Gastroesophageal sphincter (tissue), 4 donors: ENCODE data around the gene PKN1. TPM values are rescaled to one million over a fixed set of nuclear protein-coding genes. Genes with fewer than 3 reads are reported as not detected.
A peak's percentile ranks its signal among the peaks of the same experiment; 100 is the strongest.

Experiments
- ATAC-seq: fragments of 150-250 bp; one replicate; pipeline ENCODE4 v1.9.1; 2016; ENCODE audit warnings: mild to moderate bottlenecking, moderate library complexity
- H3K27ac ChIP-seq, 4 donors: fragments of 200-600 bp; sonication (generic) in 3 of 4; 1 replicate in 3 of 4; 2 replicates in 1 of 4; pipeline ENCODE4 v1.5.1; 2016 to 2019
- H3K27me3 ChIP-seq: fragments of 200-600 bp; sonication (generic); one replicate; pipeline ENCODE4 v1.5.1; 2019
- H3K36me3 ChIP-seq, 2 donors: fragments of 200-600 bp; sonication (generic); one replicate each; pipeline ENCODE4 v1.5.1; 2019; ENCODE audit warnings: control low read depth in 1 of 2
- H3K4me1 ChIP-seq, 3 donors: fragments of 200-600 bp; sonication (generic); 1 replicate in 2 of 3; 2 replicates in 1 of 3; pipeline ENCODE4 v1.5.1; 2016 to 2019; ENCODE audit warnings: control low read depth in 2 of 3
- H3K4me3 ChIP-seq, 2 donors: fragments of 200-600 bp; sonication (generic); one replicate each; pipeline ENCODE4 v1.5.1; 2019; ENCODE audit warnings: mild to moderate bottlenecking in 1 of 2, moderate library complexity in 1 of 2
- H3K9me3 ChIP-seq, 3 donors: fragments of 200-600 bp; sonication (generic); one replicate each; pipeline ENCODE4 v1.5.1; 2017 to 2019; ENCODE audit warnings: control low read depth in 2 of 3
- CTCF ChIP-seq, 4 experiments: fragments of 200-600 bp in 2 of 4; fragments of 450-650 bp in 2 of 4; sonication (generic) in 1 of 4; IDR thresholded peaks; one replicate each; pipeline ENCODE4 v1.5.1; 2017 to 2019; ENCODE audit warnings: antibody characterized with exemption in 4 of 4, mild to moderate bottlenecking in 2 of 4, moderate library complexity in 2 of 4
- EP300 ChIP-seq: sonication (generic); formaldehyde crosslinking; IDR thresholded peaks from one replicate; pipeline ENCODE4 v1.6.1; 2017; ENCODE audit warnings: antibody characterized with exemption, mild to moderate bottlenecking
- POLR2A ChIP-seq, 2 donors: fragments of 450-650 bp; IDR thresholded peaks; one replicate each; pipeline ENCODE4 v1.6.1; 2017; ENCODE audit warnings: antibody characterized with exemption in 2 of 2, mild to moderate bottlenecking in 2 of 2, moderate library complexity in 1 of 2
- POLR2AphosphoS5 ChIP-seq: sonication (generic); formaldehyde crosslinking; IDR thresholded peaks from one replicate; pipeline ENCODE4 v1.6.1; 2017; ENCODE audit warnings: antibody characterized with exemption
- WGBS, 2 donors: methylation state at CpG; one replicate each; pipeline ENCODE4 v1.1.5; 2018; ENCODE audit warnings: low coverage in 1 of 2; 5-methylcytosine and 5-hydroxymethylcytosine counted together
- total RNA-seq, 4 donors: library from RNA; depleted of rRNA; stranded (reverse); fragments of >200 nt; gene quantifications; one replicate each; pipeline ENCODE4 v1.1.0, GENCODE V29; 2016

The PKN1 gene
- total RNA-seq, 4 donors from 2014 or later: 98.2 to 286 (median 139) TPM

DNA sequence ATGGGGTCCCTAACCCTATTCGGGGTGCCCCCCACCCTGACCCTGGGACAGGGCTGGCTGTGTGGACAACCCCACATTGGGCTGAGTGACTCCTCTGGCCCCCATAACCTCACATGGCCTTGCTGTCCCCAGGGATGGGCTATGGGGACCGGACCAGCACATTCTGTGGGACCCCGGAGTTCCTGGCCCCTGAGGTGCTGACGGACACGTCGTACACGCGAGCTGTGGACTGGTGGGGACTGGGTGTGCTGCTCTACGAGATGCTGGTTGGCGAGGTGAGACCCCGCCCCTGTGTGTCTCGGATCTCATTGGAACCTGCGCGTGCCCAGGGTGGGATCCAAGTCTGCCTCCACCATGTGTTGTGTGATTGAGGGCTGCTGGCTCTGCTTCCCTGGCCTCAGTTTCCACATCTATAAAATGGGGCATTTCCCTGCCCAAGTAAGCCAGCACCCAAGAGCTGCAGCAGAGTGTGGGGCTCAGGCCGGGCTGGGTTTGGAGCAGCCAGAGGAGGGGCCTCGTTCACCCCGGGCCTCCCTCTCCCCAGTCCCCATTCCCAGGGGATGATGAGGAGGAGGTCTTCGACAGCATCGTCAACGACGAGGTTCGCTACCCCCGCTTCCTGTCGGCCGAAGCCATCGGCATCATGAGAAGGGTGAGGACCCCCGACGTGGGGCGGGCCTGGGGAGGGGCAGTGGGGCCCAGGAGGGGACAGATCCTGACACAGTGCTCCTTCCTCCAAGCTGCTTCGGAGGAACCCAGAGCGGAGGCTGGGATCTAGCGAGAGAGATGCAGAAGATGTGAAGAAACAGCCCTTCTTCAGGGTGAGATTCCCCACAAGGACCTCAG is 37.1 kb downstream of the PKN1 start:
- no peak overlapping the region for H3K4me3 ChIP-seq
- H3K27me3 ChIP-seq: peaks cover 30% of the 10 kb centered on the region
- H3K9me3 ChIP-seq: no peaks in the 10 kb centered on the region
- ATAC-seq: no peak
- 100% methylated on average over 1 of the region's 32 CpGs; no CpG with 5 or more reads in 1 of the 2 donors for WGBS, 2 donors
- peaks cover 0 to 65% of the 10 kb centered on the region in 2 donors for H3K36me3 ChIP-seq
- no peak overlapping the region for H3K27ac ChIP-seq
- H3K4me1 ChIP-seq: peaks cover 0 to 39% (median 13%) of the 10 kb centered on the region in 3 donors
- TF ChIP-seq POLR2AphosphoS5 (no peak), POLR2A (IDR thresholded peaks at IDR 0.05) (no peak), CTCF (IDR thresholded peaks at IDR 0.05) (no peak), EP300 (no peak)

- peaks cover 0 to 53% (median 20%) of the 10 kb centered on the region in 3 donors for H3K4me1 ChIP-seq
- TF ChIP-seq CTCF (IDR thresholded peaks at IDR 0.05) (no peak), POLR2AphosphoS5 (no peak), EP300 (no peak), POLR2A (IDR thresholded peaks at IDR 0.05) (no peak)
- H3K4me3 ChIP-seq: no peak overlapping the region
- no peak for ATAC-seq
- peaks cover 34% of the 10 kb centered on the region for H3K27me3 ChIP-seq
- no peaks in the 10 kb centered on the region for H3K9me3 ChIP-seq
- no peak overlapping the region for H3K27ac ChIP-seq
- H3K36me3 ChIP-seq: peaks cover 0 to 52% of the 10 kb centered on the region in 2 donors
- WGBS, 2 donors: 73% methylated on average over 21 of the region's 46 CpGs; no CpG with 5 or more reads in 1 of the 2 donors
Measured at GRCh38 chr19:14471436-14472187, 38.5 kb downstream of the PKN1 start.

DNA sequence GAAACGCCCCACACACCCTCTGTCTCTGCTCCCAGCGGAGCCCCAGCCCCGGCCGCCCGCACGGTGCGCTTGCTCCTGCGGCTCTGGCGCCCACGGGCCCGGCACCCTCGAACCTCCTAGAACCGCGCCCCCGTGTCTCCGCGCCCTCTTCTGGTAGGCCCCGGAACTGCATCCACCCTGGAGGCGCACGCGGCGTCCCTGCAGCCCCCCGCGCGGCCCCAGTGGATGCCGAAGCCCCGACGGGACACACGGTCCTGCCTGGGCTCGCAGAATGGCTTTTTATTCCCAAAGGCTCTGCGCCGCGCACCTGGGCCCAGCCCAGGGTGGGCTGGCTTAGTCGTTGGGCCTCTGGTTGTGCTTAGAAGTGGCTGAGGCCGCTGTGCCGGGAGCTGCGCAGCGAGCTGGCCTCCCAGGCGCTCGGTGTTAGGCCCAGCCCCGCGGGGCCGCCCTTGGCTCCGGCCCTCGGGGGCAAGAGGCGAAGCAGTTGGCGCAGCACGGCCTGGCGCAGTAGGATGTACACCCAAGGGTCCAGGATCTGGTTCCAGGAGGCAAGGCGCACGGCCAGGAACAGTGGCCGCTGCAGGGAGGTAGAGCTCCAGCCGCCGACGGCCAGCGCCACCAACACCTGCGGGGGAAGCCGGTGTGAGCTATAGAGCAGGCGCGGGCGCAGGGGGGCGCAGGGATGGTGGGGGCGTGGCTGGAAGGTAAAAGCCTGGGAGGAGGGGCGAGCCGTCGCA is 39.3 kb downstream of the PKN1 start:
- Histone ChIP-seq H3K27ac (peak overlapping the region in 2 of 4 donors; percentile 2 to 12), H3K4me1 (peaks cover 0 to 60% (median 26%) of the 10 kb centered on the region in 3 donors), H3K4me3 (peak overlapping the region in 1 of 2 donors; percentile 26), H3K36me3 (peaks cover 0 to 45% of the 10 kb centered on the region in 2 donors), H3K27me3 (peaks cover 34% of the 10 kb centered on the region), H3K9me3 (no peaks in the 10 kb centered on the region)
- TF ChIP-seq CTCF (IDR thresholded peaks at IDR 0.05): peak in 3 of 4 experiments; percentile 91 to 98 (median 97)
- no peak for TF ChIP-seq POLR2A (IDR thresholded peaks at IDR 0.05)
- WGBS, 2 donors: 0 to 8% methylated on average over 1 to 10 of the region's 66 CpGs
- peak; percentile 47 for ATAC-seq

DNA sequence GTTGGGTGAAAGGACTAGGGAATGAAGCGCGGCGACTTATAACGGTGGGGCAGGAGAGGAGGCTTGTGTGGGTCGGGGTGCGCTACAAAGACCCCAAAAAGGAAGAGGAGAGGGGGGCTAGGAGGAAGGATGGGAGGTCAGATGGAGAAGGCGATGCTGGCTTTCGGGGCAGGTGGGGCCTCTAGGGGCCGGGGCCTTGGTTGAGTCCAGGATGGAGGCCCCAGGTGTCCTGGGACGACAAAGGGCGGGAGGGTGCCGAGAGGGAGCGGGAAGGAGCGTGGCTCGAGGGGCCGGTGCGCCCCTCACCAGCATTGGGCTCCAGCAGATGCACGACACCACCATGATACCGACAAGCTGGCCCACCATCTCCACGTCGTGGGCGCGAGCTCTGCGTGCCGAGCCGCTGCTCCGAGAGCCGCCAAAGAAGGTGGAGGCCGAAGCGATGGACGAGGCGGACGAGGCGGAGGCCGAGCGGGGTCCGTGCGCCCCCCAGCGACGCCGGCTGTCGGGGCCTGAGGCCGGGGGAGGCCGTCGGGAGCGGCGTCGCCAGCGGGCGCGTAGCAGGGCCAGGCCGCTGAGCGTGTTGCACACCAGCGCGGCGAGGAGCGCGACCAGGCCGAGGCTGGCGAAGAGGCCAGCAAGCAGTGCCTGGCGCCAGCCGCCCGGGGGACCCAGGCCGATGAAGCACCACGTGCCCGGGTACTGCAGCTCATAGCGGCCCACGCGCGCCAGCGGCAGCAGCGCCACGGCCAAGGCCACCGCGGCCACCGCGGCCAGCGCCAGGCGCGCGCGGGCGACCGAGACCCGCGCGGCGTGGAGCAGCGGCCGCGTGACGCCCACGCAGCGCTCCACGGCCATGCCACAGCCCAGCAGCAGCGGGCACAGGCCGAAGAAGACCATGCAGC is 40.2 kb downstream of the PKN1 start:
- no peaks in the 10 kb centered on the region for H3K9me3 ChIP-seq
- TF ChIP-seq POLR2A (IDR thresholded peaks at IDR 0.05): no peak
- TF ChIP-seq POLR2AphosphoS5: no peak
- no peak for TF ChIP-seq EP300
- TF ChIP-seq CTCF (IDR thresholded peaks at IDR 0.05): peak in 1 of 4 experiments; percentile 10
- no peak overlapping the region for H3K27ac ChIP-seq
- WGBS, 2 donors: 51 to 68% methylated on average over 11 to 21 of the region's 97 CpGs
- no peak for ATAC-seq
- H3K4me3 ChIP-seq: peak overlapping the region in 1 of 2 donors; percentile 6
- H3K27me3 ChIP-seq: peaks cover 34% of the 10 kb centered on the region
- H3K36me3 ChIP-seq: peaks cover 0 to 45% of the 10 kb centered on the region in 2 donors
- H3K4me1 ChIP-seq: peaks cover 0 to 70% (median 28%) of the 10 kb centered on the region in 3 donors
